MM.1S (cell line): ENCODE measurements around the gene PKN1.
A peak's percentile ranks its signal among the peaks of the same experiment; 100 is the strongest.

Experiments
- DNase-seq: peaks from one replicate; pipeline ENCODE4 v3.0.0-alpha.2; 2015
- H2AFZ ChIP-seq: fragments of 300-600 bp; sonication (generic); 2 replicates; pipeline ENCODE4 v1.6.0; 2016; ENCODE audit warnings: antibody characterized with exemption, low read length
- H3F3A ChIP-seq: fragments of 300-600 bp; sonication (generic); 2 replicates; pipeline ENCODE4 v1.6.1; 2016; ENCODE audit warnings: mild to moderate bottlenecking, antibody characterized with exemption, low read length, moderate library complexity, mixed read lengths; ENCODE audit not compliant: insufficient read depth
- H3K27ac ChIP-seq: fragments of 300-600 bp; sonication (generic); 2 replicates; pipeline ENCODE4 v1.5.1; 2016; ENCODE audit warnings: mild to moderate bottlenecking, low read length
- H3K27me3 ChIP-seq: fragments of 300-600 bp; sonication (generic); replicated peaks from 2 replicates; pipeline ENCODE4 v1.6.0; 2016; ENCODE audit warnings: low read length; ENCODE audit not compliant: insufficient read depth
- H3K36me3 ChIP-seq: fragments of 300-600 bp; sonication (generic); replicated peaks from 2 replicates; pipeline ENCODE4 v1.6.1; 2016; ENCODE audit warnings: mild to moderate bottlenecking, low read length, mixed read lengths; ENCODE audit not compliant: insufficient read depth
- H3K4me1 ChIP-seq: fragments of 300-600 bp; sonication (generic); 2 replicates; pipeline ENCODE4 v1.6.1; 2016; ENCODE audit warnings: low read length, mixed read lengths
- H3K4me2 ChIP-seq: fragments of 300-600 bp; sonication (generic); 2 replicates; pipeline ENCODE4 v1.6.0; 2016; ENCODE audit warnings: low read depth, low read length
- H3K4me3 ChIP-seq: fragments of 300-600 bp; sonication (generic); 2 replicates; pipeline ENCODE4 v1.5.1; 2016; ENCODE audit warnings: low read length, mixed read lengths
- H3K79me2 ChIP-seq: fragments of 300-600 bp; sonication (generic); 2 replicates; pipeline ENCODE4 v1.6.1; 2016; ENCODE audit warnings: mixed run types, low read length, mixed read lengths
- H3K9ac ChIP-seq: fragments of 300-600 bp; sonication (generic); 2 replicates; pipeline ENCODE4 v1.6.1; 2016; ENCODE audit warnings: low read length, mixed read lengths
- H3K9me2 ChIP-seq: fragments of 300-600 bp; sonication (generic); replicated peaks from 2 replicates; pipeline ENCODE4 v1.6.1; 2016; ENCODE audit warnings: mild to moderate bottlenecking, low read length, mixed read lengths; ENCODE audit not compliant: insufficient read depth
- H3K9me3 ChIP-seq: fragments of 300-600 bp; sonication (generic); replicated peaks from 2 replicates; pipeline ENCODE4 v1.6.1; 2016; ENCODE audit warnings: mild to moderate bottlenecking, low read length, mixed read lengths; ENCODE audit not compliant: insufficient read depth
- H4K20me1 ChIP-seq: fragments of 300-600 bp; sonication (generic); 2 replicates; pipeline ENCODE4 v1.6.1; 2016; ENCODE audit warnings: mild to moderate bottlenecking, low read length, moderate library complexity, mixed read lengths; ENCODE audit not compliant: insufficient read depth
- CTCF ChIP-seq: fragments of 300-600 bp; sonication (generic); IDR thresholded peaks from 2 replicates; pipeline ENCODE4 v1.5.1; 2016; ENCODE audit warnings: antibody characterized with exemption, low read length, mixed read lengths
- EZH2 ChIP-seq: fragments of 300-600 bp; sonication (generic); optimal IDR thresholded peaks from 2 replicates; pipeline ENCODE3; 2017; ENCODE audit warnings: low read depth, mild to moderate bottlenecking, antibody characterized with exemption, low read length, mixed read lengths
- EZH2phosphoT487 ChIP-seq: fragments of 300-600 bp; sonication (generic); IDR thresholded peaks from 2 replicates; pipeline ENCODE4 v1.6.1; 2018; ENCODE audit warnings: antibody characterized with exemption, low read length

PKN1 gene

GRCh38 chr19:14516048-14516534 is 83.0 kb downstream of the PKN1 start:
- Histone ChIP-seq H3K36me3 (peaks cover 23% of the 10 kb centered on the region), H3K4me3 (peak overlapping the region; percentile 97; the same call in 1 of the 2 replicates), H3K9ac (no peak overlapping the region), H3F3A (peaks cover 32% of the 10 kb centered on the region), H2AFZ (no peak overlapping the region), H3K4me1 (peaks cover 16% of the 10 kb centered on the region), H4K20me1 (peaks cover 19% of the 10 kb centered on the region), H3K79me2 (peaks cover 38% of the 10 kb centered on the region), H3K9me3 (no peaks in the 10 kb centered on the region), H3K9me2 (no peaks in the 10 kb centered on the region), H3K27ac (no peak overlapping the region), H3K27me3 (no peaks in the 10 kb centered on the region), H3K4me2 (peak overlapping the region; percentile 100)
- no peak for DNase-seq
- TF ChIP-seq EZH2 (no peak), CTCF (no peak), EZH2phosphoT487 (no peak)

GRCh38 chr19:14516746-14517438 is 83.8 kb downstream of the PKN1 start:
- H2AFZ ChIP-seq: no peak overlapping the region
- H3K27ac ChIP-seq: peak overlapping the region; percentile 25; the same call in 1 of the 2 replicates
- peak overlapping the region; percentile 97 for H3K4me3 ChIP-seq
- H3K27me3 ChIP-seq: no peaks in the 10 kb centered on the region
- peak overlapping the region; percentile 96; the same call in 1 of the 2 replicates for H3K9ac ChIP-seq
- DNase-seq: no peak
- TF ChIP-seq CTCF (no peak), EZH2phosphoT487 (no peak), EZH2 (no peak)
- no peaks in the 10 kb centered on the region for H3K9me2 ChIP-seq
- peak overlapping the region; percentile 100 for H3K4me2 ChIP-seq
- peaks cover 38% of the 10 kb centered on the region for H3K79me2 ChIP-seq
- H4K20me1 ChIP-seq: peaks cover 19% of the 10 kb centered on the region
- peaks cover 23% of the 10 kb centered on the region for H3K36me3 ChIP-seq
- H3K9me3 ChIP-seq: no peaks in the 10 kb centered on the region
- H3F3A ChIP-seq: peaks cover 32% of the 10 kb centered on the region
- H3K4me1 ChIP-seq: peaks cover 16% of the 10 kb centered on the region

GRCh38 chr19:14517446-14517839 is 84.3 kb downstream of the PKN1 start:
- Histone ChIP-seq H3K9ac (peak overlapping the region; percentile 96; the same call in 1 of the 2 replicates), H3K4me2 (peak overlapping the region; percentile 100), H3K27me3 (no peaks in the 10 kb centered on the region), H3F3A (peaks cover 32% of the 10 kb centered on the region), H3K27ac (peak overlapping the region; percentile 25; the same call in 1 of the 2 replicates), H3K9me2 (no peaks in the 10 kb centered on the region), H4K20me1 (peaks cover 19% of the 10 kb centered on the region), H3K79me2 (peaks cover 38% of the 10 kb centered on the region), H3K4me1 (peaks cover 16% of the 10 kb centered on the region), H3K36me3 (peaks cover 23% of the 10 kb centered on the region), H3K4me3 (peak overlapping the region; percentile 97), H3K9me3 (no peaks in the 10 kb centered on the region), H2AFZ (no peak overlapping the region)
- DNase-seq: no peak
- no peak for TF ChIP-seq EZH2
- TF ChIP-seq CTCF: no peak
- TF ChIP-seq EZH2phosphoT487: no peak
